Measurements from ENCODE around the gene RAB11B. TPM values are rescaled to one million over a fixed set of nuclear protein-coding genes. Genes with fewer than 3 reads are reported as not detected.
A peak's percentile ranks its signal among the peaks of the same experiment; 100 is the strongest.

Gene RAB11B
- total and polyA plus RNA-seq, 2 of the 13 experiments (the other 11 are each of a cell fraction or from before 2014, with no cell fraction given): 6.0 to 28.4 TPM

DNA sequence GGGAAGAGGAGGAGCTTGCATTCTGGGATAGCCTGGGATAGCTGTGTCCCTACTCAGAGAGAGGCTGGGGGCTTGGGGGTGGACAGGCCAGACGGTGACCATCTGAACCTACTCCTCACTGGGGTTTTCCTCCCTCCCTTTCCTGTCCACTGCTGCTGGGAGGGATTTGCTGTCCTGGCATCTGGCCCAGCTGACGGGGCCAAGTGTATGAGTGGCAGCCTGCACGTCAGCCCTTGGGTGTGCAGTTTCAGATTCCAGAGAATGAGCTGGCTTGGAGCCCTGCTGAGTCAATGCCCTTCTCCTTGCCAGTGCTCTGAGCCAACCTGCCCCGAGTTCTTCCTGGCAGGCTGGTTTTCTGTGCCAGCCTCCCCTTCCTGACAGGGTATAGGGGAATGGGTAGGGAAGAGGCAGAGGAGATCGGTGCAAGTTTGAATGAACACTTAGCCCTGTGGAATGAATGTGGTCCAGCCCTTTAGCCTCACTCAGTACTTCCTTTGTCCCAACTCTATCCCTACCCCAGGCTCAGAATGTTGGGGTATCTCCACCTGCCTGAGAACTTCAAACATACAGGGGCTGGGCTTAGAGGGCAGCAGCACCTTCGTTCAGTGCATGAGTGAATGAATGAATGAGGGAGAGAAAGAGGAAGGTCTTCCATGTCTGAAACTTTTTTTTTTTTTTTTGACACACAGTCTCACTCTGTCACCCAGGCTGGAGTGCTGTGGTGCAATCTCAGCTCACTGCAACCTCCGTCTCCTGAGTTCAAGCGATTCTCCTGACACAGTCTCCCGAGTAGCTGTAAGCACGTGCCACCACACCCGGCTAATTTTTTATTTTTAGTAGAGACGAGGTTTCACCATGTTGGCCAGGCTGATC lies 28.0 kb upstream of the RAB11B start (continued):
- TF ChIP-seq ATF6 (CRISPR knock-in tag; conservative IDR thresholded peaks at IDR 0.05) (no peak), ZBTB20 (CRISPR knock-in tag; IDR thresholded peaks at IDR 0.05; ENCODE audit: borderline replicate concordance, low read depth) (no peak; the same call in 1 of the 2 replicates), ESRRA (CRISPR knock-in tag; IDR thresholded peaks at IDR 0.05; ENCODE audit: low read depth) (no peak), SCMH1 (CRISPR knock-in tag; IDR thresholded peaks at IDR 0.05; ENCODE audit: borderline replicate concordance) (no peak), TBX3 (IDR thresholded peaks at IDR 0.05; ENCODE audit: borderline replicate concordance) (no peak), AKNA (CRISPR knock-in tag; IDR thresholded peaks at IDR 0.05; ENCODE audit: borderline replicate concordance) (no peak), THRA (CRISPR knock-in tag; IDR thresholded peaks at IDR 0.05; ENCODE audit: borderline replicate concordance) (no peak; the same call in 1 of the 2 replicates), ELK4 (CRISPR knock-in tag; IDR thresholded peaks at IDR 0.05; ENCODE audit: borderline replicate concordance) (no peak), GATAD2A (CRISPR knock-in tag; IDR thresholded peaks at IDR 0.05) (peak; percentile 56; the same call in 1 of the 2 replicates), SUZ12 (IDR thresholded peaks at IDR 0.05; ENCODE audit: low read depth, low read length) (no peak), ZNF703 (CRISPR knock-in tag; IDR thresholded peaks at IDR 0.05; ENCODE audit: borderline replicate concordance) (no peak), ZNF839 (CRISPR knock-in tag; IDR thresholded peaks at IDR 0.05; ENCODE audit: borderline replicate concordance) (0 out of 2 replicates have a peak, but pooled peaks have one; percentile 29), BCL6 (CRISPR knock-in tag; IDR thresholded peaks at IDR 0.05) (no peak), NCOA1 (CRISPR knock-in tag; IDR thresholded peaks at IDR 0.05) (no peak), HMG20A (CRISPR knock-in tag; IDR thresholded peaks at IDR 0.05; ENCODE audit: borderline replicate concordance) (no peak), ISL2 (CRISPR knock-in tag; IDR thresholded peaks at IDR 0.05) (no peak)
- TF ChIP-seq, protein P1, sequence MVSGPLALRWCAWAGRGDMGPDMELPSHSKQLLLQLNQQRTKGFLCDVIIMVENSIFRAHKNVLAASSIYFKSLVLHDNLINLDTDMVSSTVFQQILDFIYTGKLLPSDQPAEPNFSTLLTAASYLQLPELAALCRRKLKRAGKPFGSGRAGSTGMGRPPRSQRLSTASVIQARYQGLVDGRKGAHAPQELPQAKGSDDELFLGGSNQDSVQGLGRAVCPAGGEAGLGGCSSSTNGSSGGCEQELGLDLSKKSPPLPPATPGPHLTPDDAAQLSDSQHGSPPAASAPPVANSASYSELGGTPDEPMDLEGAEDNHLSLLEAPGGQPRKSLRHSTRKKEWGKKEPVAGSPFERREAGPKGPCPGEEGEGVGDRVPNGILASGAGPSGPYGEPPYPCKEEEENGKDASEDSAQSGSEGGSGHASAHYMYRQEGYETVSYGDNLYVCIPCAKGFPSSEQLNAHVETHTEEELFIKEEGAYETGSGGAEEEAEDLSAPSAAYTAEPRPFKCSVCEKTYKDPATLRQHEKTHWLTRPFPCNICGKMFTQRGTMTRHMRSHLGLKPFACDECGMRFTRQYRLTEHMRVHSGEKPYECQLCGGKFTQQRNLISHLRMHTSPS (CRISPR knock-in tag; IDR thresholded peaks at IDR 0.05; ENCODE audit: low read depth): peak; percentile 96
